Endothelial cell of umbilical vein (primary cell): ENCODE results near the gene TNPO1. TPM values are rescaled to one million over a fixed set of nuclear protein-coding genes. Genes with fewer than 3 reads are reported as not detected.

ENCODE experiments used
- BruUV-seq: library from RNA; stranded (reverse); fragments of 400-500 nt; replicated peaks from 2 replicates; lab custom pipeline; 2021; lab: Mats Ljungman, UMichigan
- CTCF ChIA-PET: fragments of 300-600, 350-600 bp; sonication (Branson Sonifier 250); formaldehyde crosslinking; loops from one replicate; lab custom pipeline; 2021; ENCODE audit warnings: antibody characterized with exemption, inconsistent platforms; lab: Charles Lee
- POLR2A ChIA-PET: fragments of 300-600, 350-600 bp; sonication (Branson Sonifier 250); formaldehyde crosslinking; loops from one replicate; lab custom pipeline; 2021; ENCODE audit warnings: antibody characterized with exemption, inconsistent platforms; lab: Charles Lee
- DNase-seq: peaks from one replicate; pipeline ENCODE4 v3.0.0-alpha.2; 2011; ENCODE audit warnings: low read depth, low spot score
- FAIRE-seq: peaks from 2 replicates; lab custom pipeline; 2011; peaks lifted over from hg19 to GRCh38; lab: Jason Lieb, UNC
- H2AFZ ChIP-seq: 2 replicates; pipeline ENCODE4 v1.6.0; 2012; ENCODE audit warnings: low read depth, low read length, control low read depth, inconsistent platforms
- H3K27ac ChIP-seq: 2 replicates; pipeline ENCODE4 v1.5.1; 2011; ENCODE audit warnings: low read depth, mild to moderate bottlenecking, control low read depth, low read length, moderate library complexity; ENCODE audit not compliant: insufficient read depth
- H3K27me3 ChIP-seq, 2 experiments: 2 replicates each; pipeline versions ENCODE4 v1.6.0 to v1.6.1; 2011; ENCODE audit warnings: low read length in 2 of 2, mixed read lengths in 1 of 2; ENCODE audit not compliant: control insufficient read depth in 2 of 2, insufficient read depth in 2 of 2
- H3K36me3 ChIP-seq, 2 experiments: 2 replicates in 1 of 2; 3 replicates in 1 of 2; pipeline ENCODE4 v1.5.1; 2011; ENCODE audit warnings: low read length in 2 of 2, mild to moderate bottlenecking in 1 of 2, moderate library complexity in 1 of 2; ENCODE audit not compliant: control insufficient read depth in 2 of 2, insufficient read depth in 2 of 2; ENCODE audit errors: extremely low read depth in 1 of 2
- H3K4me1 ChIP-seq: 3 replicates; pipeline ENCODE4 v1.5.1; 2011; ENCODE audit warnings: mild to moderate bottlenecking, low read length; ENCODE audit not compliant: control insufficient read depth, insufficient read depth; ENCODE audit errors: extremely low read depth
- H3K4me2 ChIP-seq: 2 replicates; pipeline ENCODE4 v1.6.1; 2011; ENCODE audit warnings: low read length, control low read depth, mixed read lengths; ENCODE audit not compliant: insufficient read depth
- H3K4me3 ChIP-seq, 3 experiments: fragments of 200-600 bp in 1 of 3; sonication (generic), shearing (Covaris generic) in 1 of 3; replicated peaks in 1 of 3; 2 replicates each; pipeline ENCODE4 v1.5.1; 2011 to 2016; ENCODE audit warnings: control low read depth in 3 of 3, low read length in 3 of 3, mild to moderate bottlenecking in 2 of 3, inconsistent platforms in 1 of 3, low read depth in 1 of 3, moderate library complexity in 1 of 3; ENCODE audit not compliant: insufficient read depth in 1 of 3
- H3K79me2 ChIP-seq: 2 replicates; pipeline ENCODE4 v1.6.0; 2012; ENCODE audit warnings: low read length, inconsistent platforms; ENCODE audit not compliant: control insufficient read depth, insufficient read depth
- H3K9ac ChIP-seq: replicated peaks from 2 replicates; pipeline ENCODE3; 2011; ENCODE audit warnings: low read length, control low read depth; ENCODE audit not compliant: insufficient read depth; ENCODE audit errors: extremely low read depth
- H3K9me1 ChIP-seq: replicated peaks from 3 replicates; pipeline ENCODE4 v1.6.0; 2011; ENCODE audit warnings: mild to moderate bottlenecking, low read length; ENCODE audit not compliant: control insufficient read depth, insufficient read depth; ENCODE audit errors: extremely low read depth
- H3K9me3 ChIP-seq: replicated peaks from 2 replicates; pipeline ENCODE4 v1.5.1; 2012; ENCODE audit warnings: low read length, inconsistent platforms; ENCODE audit not compliant: control insufficient read depth, insufficient read depth
- H4K20me1 ChIP-seq: replicated peaks from 2 replicates; pipeline ENCODE3; 2011; ENCODE audit warnings: mild to moderate bottlenecking, low read length; ENCODE audit not compliant: control insufficient read depth, insufficient read depth; ENCODE audit errors: extremely low read depth
- CTCF ChIP-seq, 2 donors: IDR thresholded peaks; 1 replicate in 1 of 2; 2 replicates in 1 of 2; pipeline ENCODE4 v1.5.1; 2011; ENCODE audit warnings: low read length in 2 of 2, mild to moderate bottlenecking in 2 of 2, moderate library complexity in 2 of 2, control low read depth in 1 of 2, inconsistent platforms in 1 of 2, low read depth in 1 of 2; ENCODE audit not compliant: insufficient read depth in 1 of 2; ENCODE audit errors: extremely low read depth in 1 of 2
- EZH2 ChIP-seq: IDR thresholded peaks from 2 replicates; pipeline ENCODE4 v1.6.1; 2012; ENCODE audit warnings: borderline replicate concordance, low read depth, mild to moderate bottlenecking, moderate library complexity, low read length, inconsistent platforms; ENCODE audit not compliant: severe bottlenecking
- FOS ChIP-seq: IDR thresholded peaks from 2 replicates; pipeline ENCODE4 v1.6.1; 2011; ENCODE audit warnings: mild to moderate bottlenecking, low read length, moderate library complexity, borderline replicate concordance; ENCODE audit not compliant: insufficient read depth
- GATA2 ChIP-seq: IDR thresholded peaks from 2 replicates; pipeline ENCODE4 v1.7.0; 2011; ENCODE audit warnings: low read depth, mild to moderate bottlenecking, moderate library complexity, mixed read lengths, low read length; ENCODE audit not compliant: insufficient read length, insufficient read depth
- JUN ChIP-seq: IDR thresholded peaks from 2 replicates; pipeline ENCODE4 v1.6.1; 2011; ENCODE audit warnings: borderline replicate concordance, low read depth; ENCODE audit not compliant: insufficient read length, insufficient read depth
- MYC ChIP-seq: IDR thresholded peaks from one replicate; pipeline ENCODE4 v1.6.1; 2011; ENCODE audit warnings: mild to moderate bottlenecking, low read depth, low read length
- POLR2A ChIP-seq: IDR thresholded peaks from 2 replicates; pipeline ENCODE4 v1.6.1; 2012; ENCODE audit warnings: low read depth, mild to moderate bottlenecking, control low read depth, low read length
- dilution Hi-C: fragments of 300-500 bp; cut with MboI; formaldehyde crosslinking; loops from one replicate; pipeline ENCODE4 v1.15.0; 2019; ENCODE audit warnings: low sequenced_read_pairs; ENCODE audit not compliant: extremely low pct_ligation_motif_present
- intact Hi-C: fragments of 100-400 bp; cut with micrococcal nuclease; formaldehyde crosslinking; loops from one replicate; pipeline ENCODE4 v1.10.0; 2022
- polyA plus RNA-seq, 4 experiments: library from polyadenylated mRNA; depleted of rRNA in 3 of 4; stranded (reverse) in 3 of 4; unstranded in 1 of 4; fragments of >200 nt; gene quantifications; 2 replicates each; pipeline versions ENCODE4 v1.2.1 to v1.2.3, GENCODE V29; 2011 to 2012; ENCODE audit warnings: missing spikeins in 1 of 4
- total RNA-seq: library from RNA; stranded (reverse); gene quantifications from 2 replicates; pipeline ENCODE4 v1.2.3, GENCODE V29; 2021

TNPO1 gene
- total and polyA plus RNA-seq, 2 donors (not counting 3 experiments of a cell fraction or from before 2014, with no cell fraction given): 65.6 to 298 TPM

- Histone ChIP-seq H3K4me1 (peaks cover 50% of the 10 kb centered on the region), H2AFZ (peak overlapping the region; percentile 36), H3K9me1 (no peaks in the 10 kb centered on the region), H3K4me3 (peak overlapping the region in 1 of 3 experiments; percentile 61), H3K27ac (peak overlapping the region; percentile 93), H3K9me3 (no peaks in the 10 kb centered on the region), H3K27me3 (no peaks in the 10 kb centered on the region), H4K20me1 (peaks cover 5% of the 10 kb centered on the region), H3K9ac (no peak overlapping the region), H3K79me2 (peaks cover 29% of the 10 kb centered on the region), H3K36me3 (no peaks in the 10 kb centered on the region), H3K4me2 (peak overlapping the region; percentile 80)
- BruUV-seq: no TSS peak
- intact Hi-C loops: loop anchor here (2.0 kb wide), 2 partner anchors 34 to 248 kb away; no protein-coding TSS in a partner anchor
- CTCF ChIA-PET: interaction anchor here (1.9 to 2.9 kb wide), 2 partner anchors 33 to 247 kb away, joined by 5 to 11 read pairs; no protein-coding TSS in a partner anchor
- FAIRE-seq (no peak), DNase-seq (no peak)
- dilution Hi-C loops: no loop called here
- POLR2A ChIA-PET: no interaction called here
- no peak for TF ChIP-seq GATA2
- no peak for TF ChIP-seq POLR2A
- TF ChIP-seq FOS: no peak
- TF ChIP-seq EZH2: no peak
- no peak for TF ChIP-seq JUN
- no peak for TF ChIP-seq CTCF (IDR thresholded peaks at IDR 0.05; ENCODE audit: extremely low read depth in 1 of 2, insufficient read depth in 1 of 2, low read depth in 1 of 2, low read length in 2 of 2)
- no peak for TF ChIP-seq MYC
Observed at GRCh38 chr5:72954389-72954788, 137.9 kb downstream of the TNPO1 start.
